ENCODE measurements around the gene GRHPR.

The GRHPR gene

DNA sequence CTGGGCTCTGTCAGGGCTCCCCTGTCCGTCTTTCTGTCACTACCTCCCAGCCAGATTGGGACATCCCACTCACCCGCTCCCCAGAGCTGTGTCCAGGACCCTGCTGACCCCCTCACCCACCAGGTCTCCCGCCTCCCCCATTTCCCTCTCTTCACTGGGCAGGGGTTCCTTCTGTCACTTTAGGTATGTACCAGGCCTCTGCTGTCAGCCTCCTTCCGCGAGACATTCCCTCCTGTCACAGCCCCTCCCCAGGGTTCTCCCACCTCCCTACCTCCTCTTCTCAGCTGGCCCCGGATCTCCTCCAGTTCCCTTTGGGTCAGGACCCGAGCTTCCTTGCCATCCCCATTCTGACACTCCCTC lies 63.7 kb downstream of the GRHPR start:
- no peak for DNase-seq
